ENCODE data around the gene SP7. TPM values are rescaled to one million over a fixed set of nuclear protein-coding genes. Genes with fewer than 3 reads are reported as not detected.

SP7 gene
- total RNA-seq, 1 experiment from 2014 or later = not detected

DNA sequence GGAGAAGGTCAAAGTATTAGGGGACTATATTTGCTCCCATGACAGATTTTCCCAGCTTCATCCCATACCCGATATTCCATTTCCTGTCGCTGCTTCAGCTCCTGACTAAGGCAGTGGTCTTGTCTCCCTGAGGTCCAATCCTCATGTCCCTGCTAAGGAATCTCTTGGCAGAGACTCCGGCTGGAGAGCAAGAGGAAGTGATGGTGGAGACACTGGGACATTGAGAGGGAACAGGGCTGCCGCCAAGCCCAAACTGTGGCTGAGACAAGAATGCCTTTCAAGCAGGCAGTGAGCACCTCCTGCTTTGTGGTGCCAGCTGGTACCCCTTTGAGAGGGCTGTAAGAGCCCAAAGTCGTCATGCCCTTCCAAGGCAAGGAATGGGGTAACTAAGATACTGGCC lies 5.5 kb downstream of the SP7 start:
- intact Hi-C loops (cut with micrococcal nuclease; ENCODE audit: unreplicated experiment) = no loop called here
- no peaks in the 10 kb centered on the region for H3K36me3 ChIP-seq (ENCODE audit: low read depth)
- H3K4me1 ChIP-seq (replicated peaks; ENCODE audit: insufficient read depth) = no peaks in the 10 kb centered on the region
- peaks cover 5% of the 10 kb centered on the region for H3F3A ChIP-seq (ENCODE audit: insufficient read depth, low read depth)
- peaks cover 12% of the 10 kb centered on the region; the same call in 1 of the 2 replicates for H3K27me3 ChIP-seq (ENCODE audit: insufficient read depth, low read depth)
- H3K9me3 ChIP-seq (ENCODE audit: insufficient read depth, low read depth) = no peaks in the 10 kb centered on the region
- H3K79me2 ChIP-seq (ENCODE audit: low read depth) = no peaks in the 10 kb centered on the region
- no peak for TF ChIP-seq EZH2 (IDR thresholded peaks at IDR 0.05; ENCODE audit: low read depth)
- TF ChIP-seq, protein P1, sequence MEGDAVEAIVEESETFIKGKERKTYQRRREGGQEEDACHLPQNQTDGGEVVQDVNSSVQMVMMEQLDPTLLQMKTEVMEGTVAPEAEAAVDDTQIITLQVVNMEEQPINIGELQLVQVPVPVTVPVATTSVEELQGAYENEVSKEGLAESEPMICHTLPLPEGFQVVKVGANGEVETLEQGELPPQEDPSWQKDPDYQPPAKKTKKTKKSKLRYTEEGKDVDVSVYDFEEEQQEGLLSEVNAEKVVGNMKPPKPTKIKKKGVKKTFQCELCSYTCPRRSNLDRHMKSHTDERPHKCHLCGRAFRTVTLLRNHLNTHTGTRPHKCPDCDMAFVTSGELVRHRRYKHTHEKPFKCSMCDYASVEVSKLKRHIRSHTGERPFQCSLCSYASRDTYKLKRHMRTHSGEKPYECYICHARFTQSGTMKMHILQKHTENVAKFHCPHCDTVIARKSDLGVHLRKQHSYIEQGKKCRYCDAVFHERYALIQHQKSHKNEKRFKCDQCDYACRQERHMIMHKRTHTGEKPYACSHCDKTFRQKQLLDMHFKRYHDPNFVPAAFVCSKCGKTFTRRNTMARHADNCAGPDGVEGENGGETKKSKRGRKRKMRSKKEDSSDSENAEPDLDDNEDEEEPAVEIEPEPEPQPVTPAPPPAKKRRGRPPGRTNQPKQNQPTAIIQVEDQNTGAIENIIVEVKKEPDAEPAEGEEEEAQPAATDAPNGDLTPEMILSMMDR (conservative IDR thresholded peaks at IDR 0.05) = no peak
- no peak overlapping the region for H3K27ac ChIP-seq
- ChIA-PET CTCF (no interaction called here), POLR2A (ENCODE audit: unreplicated experiment) (interaction anchor here (0.7 kb wide), 1 partner anchor 1306 kb away, joined by 12 read pairs; no protein-coding TSS in a partner anchor)
- H3K4me3 ChIP-seq = no peak overlapping the region
- H3K4me2 ChIP-seq = no peak overlapping the region
- no peaks in the 10 kb centered on the region for H4K20me1 ChIP-seq (ENCODE audit: insufficient read depth)
- H2AFZ ChIP-seq = no peak overlapping the region
- no TSS peak for BruUV-seq (replicated peaks)
- no peaks in the 10 kb centered on the region for H3K9me2 ChIP-seq (ENCODE audit: insufficient read depth)
- DNase-seq = no peak

GRCh38 chr12:53328043-53328435 lies 8.1 kb downstream of the SP7 start:
- TF ChIP-seq EZH2 (IDR thresholded peaks at IDR 0.05; ENCODE audit: low read depth) = no peak
- TF ChIP-seq, protein P1 (conservative IDR thresholded peaks at IDR 0.05) = no peak
- H3K9me2 ChIP-seq (ENCODE audit: insufficient read depth) = no peaks in the 10 kb centered on the region
- intact Hi-C loops (cut with micrococcal nuclease; ENCODE audit: unreplicated experiment) = loop anchor here (10.0 kb wide), 1 partner anchor 877 kb away; no protein-coding TSS in a partner anchor
- no peaks in the 10 kb centered on the region; the same call in 1 of the 2 replicates for H3K4me1 ChIP-seq (replicated peaks; ENCODE audit: insufficient read depth)
- H4K20me1 ChIP-seq (ENCODE audit: insufficient read depth) = no peaks in the 10 kb centered on the region
- no peaks in the 10 kb centered on the region for H3K36me3 ChIP-seq (ENCODE audit: low read depth)
- no peak for DNase-seq
- CTCF ChIA-PET = no interaction called here
- H3K27ac ChIP-seq = no peak overlapping the region
- H2AFZ ChIP-seq = no peak overlapping the region
- POLR2A ChIA-PET (ENCODE audit: unreplicated experiment) = interaction anchor here (0.7 kb wide), 1 partner anchor 25 kb away, joined by 3 read pairs; no protein-coding TSS in a partner anchor
- no peaks in the 10 kb centered on the region for H3K9me3 ChIP-seq (ENCODE audit: insufficient read depth, low read depth)
- H3K4me2 ChIP-seq = no peak overlapping the region
- H3K4me3 ChIP-seq = no peak overlapping the region
- BruUV-seq (replicated peaks) = no TSS peak
- 0 out of 2 replicates have a peak, but pooled peaks cover 3% of the 10 kb centered on the region for H3K27me3 ChIP-seq (ENCODE audit: insufficient read depth, low read depth)
- H3K79me2 ChIP-seq (ENCODE audit: low read depth) = no peaks in the 10 kb centered on the region
- H3F3A ChIP-seq (ENCODE audit: insufficient read depth, low read depth) = peaks cover 9% of the 10 kb centered on the region

DNA sequence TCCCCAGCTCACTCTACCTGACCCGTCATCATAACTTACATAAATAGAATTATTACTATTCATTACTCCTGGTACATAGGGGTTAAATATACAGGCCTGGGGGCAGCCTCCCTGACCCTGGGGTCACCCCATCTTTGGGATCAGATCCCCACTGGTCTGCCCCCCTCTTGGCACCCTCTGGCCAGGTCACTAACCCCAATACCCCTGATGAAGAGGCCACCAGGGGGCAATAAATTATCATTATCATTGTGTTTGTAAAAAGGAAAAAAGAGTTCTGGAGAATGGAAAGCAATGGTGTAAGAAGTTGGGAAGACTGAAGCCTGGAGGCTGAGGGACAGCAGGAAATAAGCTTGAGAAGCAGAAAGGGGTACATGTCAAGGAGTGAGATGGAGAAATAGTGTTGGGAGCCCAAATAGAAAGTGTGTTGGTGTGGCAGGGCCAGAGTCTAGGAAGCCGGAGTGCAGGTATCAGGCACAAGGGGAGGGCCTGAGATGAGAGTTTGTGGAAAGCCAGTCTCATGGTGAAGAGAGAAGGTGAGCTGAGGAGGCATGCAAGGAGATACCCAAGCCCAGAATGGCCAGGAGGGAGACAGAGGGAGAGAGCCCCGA lies 8.6 kb downstream of the SP7 start:
- Histone ChIP-seq H3K9me3 (ENCODE audit: insufficient read depth, low read depth) (no peaks in the 10 kb centered on the region), H3K9me2 (ENCODE audit: insufficient read depth) (no peaks in the 10 kb centered on the region), H3F3A (ENCODE audit: insufficient read depth, low read depth) (peaks cover 9% of the 10 kb centered on the region), H3K4me1 (replicated peaks; ENCODE audit: insufficient read depth) (no peaks in the 10 kb centered on the region; the same call in 1 of the 2 replicates), H4K20me1 (ENCODE audit: insufficient read depth) (no peaks in the 10 kb centered on the region), H3K27ac (no peak overlapping the region), H3K79me2 (ENCODE audit: low read depth) (no peaks in the 10 kb centered on the region), H3K4me3 (no peak overlapping the region), H2AFZ (no peak overlapping the region), H3K27me3 (ENCODE audit: insufficient read depth, low read depth) (0 out of 2 replicates have a peak, but pooled peaks cover 3% of the 10 kb centered on the region), H3K36me3 (ENCODE audit: low read depth) (no peaks in the 10 kb centered on the region), H3K4me2 (no peak overlapping the region)
- DNase-seq = no peak
- POLR2A ChIA-PET (ENCODE audit: unreplicated experiment) = interaction anchor here (0.6 kb wide), 1 partner anchor 88 kb away, joined by 3 read pairs; no protein-coding TSS in a partner anchor
- CTCF ChIA-PET = interaction anchor here (1.0 to 1.4 kb wide), 2 partner anchors 94 to 178 kb away, joined by 3 to 5 read pairs; no protein-coding TSS in a partner anchor
- BruUV-seq (replicated peaks) = no TSS peak
- intact Hi-C loops (cut with micrococcal nuclease; ENCODE audit: unreplicated experiment) = loop anchor here (1.0 to 10.0 kb wide), 3 partner anchors 181 to 877 kb away; no protein-coding TSS in a partner anchor
- no peak for TF ChIP-seq EZH2 (IDR thresholded peaks at IDR 0.05; ENCODE audit: low read depth)
- TF ChIP-seq, protein P1 (conservative IDR thresholded peaks at IDR 0.05) = peak; percentile 71

Data from PC-9 (cell line).